RWPE1 (cell line): Measurements from ENCODE around the gene MYO1D.

Experiments used
- CTCF ChIA-PET: fragments of 350-600 bp; sonication (Branson Sonifier 250); formaldehyde crosslinking; extraction: SDS; loops from one replicate; lab custom pipeline; 2021; lab: Yijun Ruan, JAX
- POLR2A ChIA-PET: fragments of 400-600 bp; formaldehyde crosslinking; extraction: SDS; loops from one replicate; lab custom pipeline; 2020; ENCODE audit warnings: antibody characterized with exemption; ENCODE audit not compliant: low non-redundant PET; lab: Yijun Ruan, JAX
- DNase-seq: peaks from one replicate; pipeline ENCODE4 v3.0.0; 2012; ENCODE audit warnings: low spot score
- H3K27ac ChIP-seq: fragments of 450-650 bp; 2 replicates; pipeline ENCODE4 v1.5.1; 2017
- CTCF ChIP-seq: fragments of 450-650 bp; conservative IDR thresholded peaks from 2 replicates; pipeline ENCODE4 v1.5.1; 2017; ENCODE audit warnings: low read depth, mild to moderate bottlenecking

The MYO1D gene

GRCh38 chr17:32713081-32713480 lies 163.8 kb downstream of the MYO1D start:
- no peak for TF ChIP-seq CTCF
- CTCF ChIA-PET, result interaction anchor here (0.6 kb wide), 1 partner anchor 294 kb away, joined by 4 read pairs; no protein-coding TSS in a partner anchor
- no peak for DNase-seq
- POLR2A ChIA-PET, result no interaction called here
- H3K27ac ChIP-seq, result no peak overlapping the region

- POLR2A ChIA-PET, result no interaction called here
- no peak overlapping the region for H3K27ac ChIP-seq
- no peak for TF ChIP-seq CTCF
- no peak for DNase-seq
- CTCF ChIA-PET, result no interaction called here
Observed at GRCh38 chr17:32709562-32709961, 167.4 kb downstream of the MYO1D start.

- TF ChIP-seq CTCF, result no peak
- no peak for DNase-seq
- H3K27ac ChIP-seq, result no peak overlapping the region
- ChIA-PET POLR2A (no interaction called here), CTCF (interaction anchor here (0.6 kb wide), 1 partner anchor 239 kb away, joined by 5 read pairs; no protein-coding TSS in a partner anchor)
Observed at GRCh38 chr17:32701871-32702270, 175.1 kb downstream of the MYO1D start.

- no peak for TF ChIP-seq CTCF
- no peak for DNase-seq
- POLR2A ChIA-PET, result no interaction called here
- H3K27ac ChIP-seq, result no peak overlapping the region
- CTCF ChIA-PET, result interaction anchor here (0.7 kb wide), 1 partner anchor 15 kb away, joined by 4 read pairs; no protein-coding TSS in a partner anchor
Observed at GRCh38 chr17:32699247-32699646, 177.7 kb downstream of the MYO1D start.

GRCh38 chr17:32697728-32698625 lies 178.9 kb downstream of the MYO1D start:
- POLR2A ChIA-PET, result no interaction called here
- no peak overlapping the region for H3K27ac ChIP-seq
- CTCF ChIA-PET, result interaction anchor here (0.9 to 1.5 kb wide), 2 partner anchors 39 to 57 kb away, joined by 3 to 5 read pairs; no protein-coding TSS in a partner anchor
- no peak for TF ChIP-seq CTCF
- DNase-seq, result peak; percentile 8

- TF ChIP-seq CTCF, result no peak
- no peak for DNase-seq
- POLR2A ChIA-PET, result no interaction called here
- CTCF ChIA-PET, result no interaction called here
- H3K27ac ChIP-seq, result no peak overlapping the region
Observed at GRCh38 chr17:32696426-32696825, 180.5 kb downstream of the MYO1D start.
